ENCODE data around the gene RBM24.
"Not testable (repeated sequence)": the region's sequence is repeated elsewhere in the genome, so short reads cannot be mapped to it uniquely, and the experiment has no call there.

Gene RBM24

GRCh38 chr6:17292600-17293133 lies 11.5 kb downstream of the RBM24 start:
- DNase-seq: no peak

GRCh38 chr6:17293395-17293794 lies 12.2 kb downstream of the RBM24 start:
- no peak for DNase-seq

GRCh38 chr6:17297271-17298080 lies 16.3 kb downstream of the RBM24 start:
- no peak for DNase-seq

GRCh38 chr6:17298257-17298656 lies 17.1 kb downstream of the RBM24 start:
- no peak for DNase-seq

GRCh38 chr6:17299222-17299621 lies 18.1 kb downstream of the RBM24 start:
- DNase-seq: no peak

GRCh38 chr6:17299750-17300149 lies 18.6 kb downstream of the RBM24 start:
- DNase-seq: no peak

- DNase-seq: no peak
Measured at GRCh38 chr6:17300637-17301036, 19.5 kb downstream of the RBM24 start.

- DNase-seq: no peak
Measured at GRCh38 chr6:17303444-17303843, 22.3 kb downstream of the RBM24 start.

GRCh38 chr6:17305219-17306001 lies 24.2 kb downstream of the RBM24 start:
- no peak for DNase-seq

GRCh38 chr6:17311595-17312311 lies 30.6 kb downstream of the RBM24 start:
- DNase-seq: no peak

GRCh38 chr6:17313238-17313637 lies 32.1 kb downstream of the RBM24 start:
- DNase-seq: not testable (repeated sequence)

GRCh38 chr6:17313971-17314370 lies 32.8 kb downstream of the RBM24 start:
- DNase-seq: no peak

- DNase-seq: no peak
Measured at GRCh38 chr6:17315262-17315661, 34.1 kb downstream of the RBM24 start.

- DNase-seq: no peak
Measured at GRCh38 chr6:17318435-17319165, 37.4 kb downstream of the RBM24 start.

GRCh38 chr6:17320266-17320665 lies 39.1 kb downstream of the RBM24 start:
- not testable (repeated sequence) for DNase-seq

GRCh38 chr6:17331238-17331637 lies 50.1 kb downstream of the RBM24 start:
- no peak for DNase-seq

- no peak for DNase-seq
Measured at GRCh38 chr6:17334265-17334664, 53.1 kb downstream of the RBM24 start.

- no peak for DNase-seq
Measured at GRCh38 chr6:17336425-17336824, 55.3 kb downstream of the RBM24 start.

GRCh38 chr6:17339308-17339670 lies 58.1 kb downstream of the RBM24 start:
- DNase-seq: no peak

- DNase-seq: no peak
Measured at GRCh38 chr6:17341117-17341805, 60.1 kb downstream of the RBM24 start.

- DNase-seq: no peak
Measured at GRCh38 chr6:17341891-17342290, 60.7 kb downstream of the RBM24 start.

GRCh38 chr6:17343215-17343614 lies 62.1 kb downstream of the RBM24 start:
- DNase-seq: no peak
